Measurements from ENCODE around the gene SYT1. TPM values are rescaled to one million over a fixed set of nuclear protein-coding genes. Genes with fewer than 3 reads are reported as not detected.

The SYT1 gene
- total RNA-seq, 6 donors from 2014 or later = 0.52 to 0.67 (median 0.59) TPM; not detected in 3

- Histone ChIP-seq H3K4me1 (no peaks in the 10 kb centered on the region), H3K36me3 (no peaks in the 10 kb centered on the region), H3K27ac (no peak overlapping the region), H3K4me3 (no peak overlapping the region), H3K27me3 (no peaks in the 10 kb centered on the region), H3K9me3 (no peaks in the 10 kb centered on the region)
- 83 to 90% methylated on average over 11 of the region's 11 CpGs for WGBS, 2 donors
- TF ChIP-seq EP300 (IDR thresholded peaks at IDR 0.05) (no peak), CTCF (IDR thresholded peaks at IDR 0.05) (no peak)
- ATAC-seq (ENCODE audit: low FRiP score in 2 of 2) (no peak), DNase-seq (no peak)
Observed at GRCh38 chr12:78951803-78952551, 87.4 kb downstream of the SYT1 start.

GRCh38 chr12:78952552-78952929 is 88.0 kb downstream of the SYT1 start:
- Histone ChIP-seq H3K4me1 (no peaks in the 10 kb centered on the region), H3K4me3 (no peak overlapping the region), H3K9me3 (no peaks in the 10 kb centered on the region), H3K36me3 (no peaks in the 10 kb centered on the region), H3K27ac (no peak overlapping the region), H3K27me3 (no peaks in the 10 kb centered on the region)
- no peak for DNase-seq
- no peak for ATAC-seq (ENCODE audit: low FRiP score in 2 of 2)
- WGBS, 2 donors = 92 to 100% methylated on average over 1 of the region's 1 CpG
- TF ChIP-seq EP300 (IDR thresholded peaks at IDR 0.05) (no peak), POLR2AphosphoS5 (IDR thresholded peaks at IDR 0.05) (no peak), POLR2A (IDR thresholded peaks at IDR 0.05) (no peak), CTCF (IDR thresholded peaks at IDR 0.05) (no peak)

- TF ChIP-seq CTCF (IDR thresholded peaks at IDR 0.05) = no peak
- TF ChIP-seq POLR2AphosphoS5 (IDR thresholded peaks at IDR 0.05) = no peak
- TF ChIP-seq EP300 (IDR thresholded peaks at IDR 0.05) = no peak
- TF ChIP-seq POLR2A (IDR thresholded peaks at IDR 0.05) = no peak
- Histone ChIP-seq H3K36me3 (no peaks in the 10 kb centered on the region), H3K9me3 (no peaks in the 10 kb centered on the region)
Observed at GRCh38 chr12:78958941-78959340, 94.4 kb downstream of the SYT1 start.

GRCh38 chr12:78959556-78959955 is 95.0 kb downstream of the SYT1 start:
- TF ChIP-seq POLR2A (IDR thresholded peaks at IDR 0.05) (no peak), EP300 (IDR thresholded peaks at IDR 0.05) (no peak), CTCF (IDR thresholded peaks at IDR 0.05) (no peak), POLR2AphosphoS5 (IDR thresholded peaks at IDR 0.05) (no peak)
- no peak for ATAC-seq (ENCODE audit: low FRiP score in 2 of 2)
- H3K27me3 ChIP-seq = no peaks in the 10 kb centered on the region
- no peak for DNase-seq
- H3K27ac ChIP-seq = no peak overlapping the region
- H3K9me3 ChIP-seq = no peaks in the 10 kb centered on the region
- H3K4me3 ChIP-seq = no peak overlapping the region
- no peaks in the 10 kb centered on the region for H3K4me1 ChIP-seq
- H3K36me3 ChIP-seq = no peaks in the 10 kb centered on the region
- 55 to 60% methylated on average over 3 of the region's 3 CpGs for WGBS, 2 donors

More at GRCh38 chr12:78958941-78959340, 94.4 kb downstream of the SYT1 start:
- Histone ChIP-seq H3K27ac (no peak overlapping the region), H3K4me3 (no peak overlapping the region), H3K4me1 (no peaks in the 10 kb centered on the region), H3K27me3 (no peaks in the 10 kb centered on the region)
- no peak for ATAC-seq (ENCODE audit: low FRiP score in 2 of 2)
- no peak for DNase-seq
- 87 to 91% methylated on average over 3 of the region's 3 CpGs for WGBS, 2 donors

GRCh38 chr12:78961171-78961570 is 96.6 kb downstream of the SYT1 start:
- Histone ChIP-seq H3K36me3 (no peaks in the 10 kb centered on the region), H3K4me3 (no peak overlapping the region), H3K9me3 (no peaks in the 10 kb centered on the region), H3K27ac (no peak overlapping the region), H3K27me3 (no peaks in the 10 kb centered on the region), H3K4me1 (no peaks in the 10 kb centered on the region)
- TF ChIP-seq EP300 (IDR thresholded peaks at IDR 0.05) (no peak), POLR2A (IDR thresholded peaks at IDR 0.05) (no peak), POLR2AphosphoS5 (IDR thresholded peaks at IDR 0.05) (no peak), CTCF (IDR thresholded peaks at IDR 0.05) (no peak)
- DNase-seq = no peak
- 94 to 96% methylated on average over 2 of the region's 2 CpGs for WGBS, 2 donors
- no peak for ATAC-seq (ENCODE audit: low FRiP score in 2 of 2)

All from upper lobe of left lung (tissue), 6 donors.